Non-pigmented ciliary epithelial cell (primary cell): ENCODE measurements around the gene FOXB1.

Source experiments
- DNase-seq: peaks from one replicate; pipeline ENCODE4 v3.0.0-alpha.2; 2010; ENCODE audit warnings: low read depth

FOXB1 gene

DNA sequence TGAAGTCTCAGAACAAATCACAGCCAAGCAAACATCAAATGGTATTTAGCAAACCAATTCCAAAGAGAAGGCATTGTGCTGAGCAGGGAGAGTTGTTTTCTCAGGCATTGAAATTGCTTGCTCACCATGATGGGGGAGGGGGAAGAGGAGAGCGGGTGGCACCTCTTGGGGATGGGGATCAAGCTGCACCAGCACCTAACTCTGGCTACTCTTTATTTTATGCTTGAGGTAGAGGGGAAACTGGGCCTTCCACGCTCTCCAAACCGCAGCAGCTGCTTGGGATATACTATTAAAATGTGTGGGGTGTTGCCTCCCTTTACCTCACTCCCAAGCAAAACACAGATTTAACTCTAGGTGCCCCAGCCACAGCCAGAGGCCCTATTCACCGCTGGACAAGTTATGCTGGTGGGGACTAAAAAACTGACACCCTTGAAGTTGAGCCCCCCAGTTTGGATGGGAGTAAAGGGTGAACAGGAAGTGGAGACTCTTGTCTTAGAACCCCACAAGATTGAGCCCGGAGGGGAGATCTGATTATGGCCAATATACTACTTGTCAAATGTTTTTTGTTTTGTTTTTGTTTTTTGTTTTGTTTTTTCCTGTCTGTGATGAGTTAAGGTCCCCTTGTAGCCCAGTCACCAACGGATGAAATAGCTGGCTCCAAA is 5.0 kb upstream of the FOXB1 start:
- no peak for DNase-seq

- DNase-seq = no peak
Observed at GRCh38 chr15:59999612-60000112, 4.4 kb upstream of the FOXB1 start.

DNA sequence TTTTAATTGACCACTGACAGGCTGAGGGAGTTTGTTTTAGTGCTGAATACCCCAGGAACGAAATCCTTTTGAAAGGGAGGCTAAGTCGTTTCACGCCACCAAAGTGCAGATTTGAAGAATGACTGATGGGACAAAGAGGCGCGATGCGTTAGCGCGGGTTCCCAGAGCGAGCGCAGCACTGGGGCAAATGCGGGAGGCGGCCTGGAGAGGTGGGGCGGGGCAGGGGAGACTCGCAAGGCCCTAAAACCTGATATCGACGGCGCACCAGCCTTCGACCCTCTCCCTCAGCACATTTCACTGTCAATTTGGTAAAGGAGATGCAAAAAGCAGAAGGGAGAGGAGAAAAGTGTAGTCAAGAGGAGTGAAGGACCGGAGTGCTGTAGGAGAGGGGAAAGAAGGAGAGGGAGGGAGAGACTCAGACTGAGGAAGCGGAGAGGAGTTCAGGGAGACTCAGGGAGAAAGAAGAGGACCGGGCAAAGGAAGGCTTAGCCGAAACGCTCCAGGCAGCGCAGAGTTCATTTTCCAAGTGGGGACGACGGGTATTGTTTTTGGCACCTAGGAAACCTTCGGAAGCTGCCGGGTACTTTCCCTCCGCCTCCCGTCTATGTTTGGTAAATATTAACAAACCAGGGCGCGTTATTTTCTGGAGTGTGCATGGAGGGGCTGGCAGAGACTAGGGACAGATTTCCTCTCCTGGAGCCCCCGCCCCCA is 3.8 kb upstream of the FOXB1 start:
- no peak for DNase-seq

DNA sequence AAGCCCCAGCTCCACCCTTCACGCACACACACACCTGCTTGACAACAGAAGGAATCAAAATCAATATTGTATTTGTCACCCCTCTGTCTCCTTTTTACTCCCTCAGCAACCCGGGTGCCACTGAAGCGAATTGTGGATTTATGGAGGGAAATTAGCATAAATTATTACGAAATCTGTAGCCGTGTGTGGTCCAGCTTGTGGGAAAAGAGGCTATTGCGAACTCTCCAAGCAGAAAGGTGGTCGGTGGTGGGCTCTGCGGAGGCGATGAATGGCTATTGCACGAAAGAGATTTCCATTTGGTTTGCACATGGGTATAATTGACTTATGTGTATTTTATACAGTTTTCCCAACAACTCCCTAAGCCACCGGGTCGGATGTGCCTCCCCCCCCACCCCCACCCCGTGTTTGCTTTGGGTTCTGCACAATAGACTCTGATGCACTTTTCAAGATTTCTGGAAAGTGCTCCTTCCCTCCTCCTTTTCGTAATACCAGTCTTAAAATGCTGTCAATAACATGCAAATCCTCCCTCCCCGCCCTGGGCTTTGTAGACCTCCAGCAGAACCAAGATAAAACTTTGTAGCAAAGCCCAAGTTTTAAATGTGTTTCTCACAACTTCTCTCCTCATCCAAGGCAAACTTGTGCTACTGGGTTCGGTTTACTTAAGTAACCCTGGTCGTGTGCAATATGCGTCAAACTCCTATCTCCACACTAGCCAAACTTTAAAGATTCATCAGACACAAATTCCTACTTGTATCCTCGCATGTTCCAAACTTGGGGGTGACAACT is 3.1 kb upstream of the FOXB1 start:
- no peak for DNase-seq

DNA sequence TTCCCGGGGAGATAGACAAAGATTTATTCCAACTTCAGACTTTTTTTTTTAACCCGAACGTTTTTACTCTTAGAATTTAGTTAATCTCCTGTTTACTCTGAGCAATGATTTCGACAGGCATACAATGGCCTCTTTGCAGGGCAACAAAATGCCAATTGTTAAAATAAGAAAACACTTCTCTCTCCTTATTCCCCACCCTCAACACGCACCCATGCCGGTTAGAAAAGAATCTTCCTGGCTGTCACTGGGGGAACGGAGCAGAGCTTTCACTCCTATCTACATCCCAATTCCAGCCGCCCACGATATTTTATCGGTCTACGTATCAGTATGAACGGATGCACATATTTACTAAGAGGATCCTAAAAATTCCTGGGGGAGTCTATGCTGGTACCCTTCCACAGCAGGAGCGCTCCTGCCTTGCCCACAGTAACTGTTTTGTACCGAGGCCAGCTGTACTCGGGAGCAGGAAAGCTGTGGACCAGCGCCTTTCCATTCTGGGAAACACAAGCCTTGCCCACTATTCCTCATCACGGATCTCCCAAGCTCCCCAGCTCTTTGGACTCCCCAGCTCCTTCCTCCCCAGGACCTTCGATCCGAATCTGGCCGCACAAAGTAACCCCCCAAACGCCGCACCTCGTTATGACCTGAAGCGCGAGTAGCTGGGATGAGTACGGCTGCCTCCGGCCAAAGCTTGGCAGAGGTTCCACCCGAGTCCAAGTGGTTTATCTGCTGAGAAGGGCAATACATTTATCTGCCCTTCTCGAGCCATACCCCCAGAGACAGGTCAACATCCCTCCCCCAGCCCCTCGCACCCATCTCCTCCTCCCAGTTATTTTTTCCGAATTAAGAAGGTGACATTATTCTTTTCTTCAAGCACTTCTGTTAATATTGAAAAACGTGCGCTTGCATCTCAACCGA is 2.2 kb upstream of the FOXB1 start:
- DNase-seq = no peak

DNA sequence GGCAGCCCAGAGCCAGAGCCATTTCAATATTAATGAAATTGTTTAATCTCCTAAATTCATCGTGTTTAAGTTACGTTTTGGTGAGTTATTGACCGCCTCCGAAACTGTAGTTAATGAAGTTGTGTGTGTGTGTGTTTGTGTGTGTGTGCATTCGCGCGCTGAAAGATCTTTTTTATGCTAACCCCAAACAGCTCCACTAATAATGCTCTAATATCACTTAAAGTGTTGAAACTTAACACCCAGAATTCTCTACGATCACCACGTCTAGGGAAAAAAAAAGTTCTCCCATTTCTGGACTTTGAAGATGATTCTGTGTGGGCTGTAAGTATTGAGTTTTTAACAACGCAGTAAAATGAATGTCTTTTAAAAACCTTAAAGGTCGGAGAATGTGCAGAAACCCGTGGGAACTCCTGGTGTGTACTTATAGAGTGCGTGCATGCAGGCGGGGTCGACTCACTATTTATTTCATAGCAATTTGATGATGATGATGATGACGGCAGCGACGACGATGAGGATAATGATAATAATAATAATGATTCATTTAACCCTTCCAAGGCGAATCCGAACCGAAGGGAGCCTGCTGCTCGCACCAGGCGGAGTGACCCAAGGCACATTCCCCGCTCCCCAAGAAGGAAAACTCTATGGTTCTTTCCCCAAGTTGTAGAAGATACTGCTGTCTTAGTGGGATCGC is 1.4 kb upstream of the FOXB1 start:
- DNase-seq = no peak

- no peak for DNase-seq
Observed at GRCh38 chr15:60003243-60004008, 685 bp upstream of the FOXB1 start.

DNA sequence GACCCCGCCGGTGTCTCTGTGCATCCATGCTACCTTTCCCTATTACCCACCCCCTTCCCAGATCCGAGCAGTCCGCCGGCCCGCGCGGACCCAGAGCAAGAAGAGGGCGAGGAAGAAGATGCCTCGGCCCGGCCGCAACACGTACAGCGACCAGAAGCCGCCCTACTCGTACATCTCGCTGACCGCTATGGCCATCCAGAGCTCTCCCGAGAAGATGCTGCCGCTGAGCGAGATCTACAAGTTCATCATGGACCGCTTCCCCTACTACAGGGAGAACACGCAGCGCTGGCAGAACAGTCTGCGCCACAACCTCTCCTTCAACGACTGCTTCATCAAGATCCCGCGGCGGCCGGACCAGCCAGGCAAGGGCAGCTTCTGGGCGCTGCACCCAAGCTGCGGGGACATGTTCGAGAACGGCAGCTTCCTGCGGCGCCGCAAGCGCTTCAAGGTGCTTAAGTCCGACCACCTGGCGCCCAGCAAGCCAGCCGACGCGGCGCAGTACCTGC is 788 bp downstream of the FOXB1 start:
- DNase-seq = no peak

DNA sequence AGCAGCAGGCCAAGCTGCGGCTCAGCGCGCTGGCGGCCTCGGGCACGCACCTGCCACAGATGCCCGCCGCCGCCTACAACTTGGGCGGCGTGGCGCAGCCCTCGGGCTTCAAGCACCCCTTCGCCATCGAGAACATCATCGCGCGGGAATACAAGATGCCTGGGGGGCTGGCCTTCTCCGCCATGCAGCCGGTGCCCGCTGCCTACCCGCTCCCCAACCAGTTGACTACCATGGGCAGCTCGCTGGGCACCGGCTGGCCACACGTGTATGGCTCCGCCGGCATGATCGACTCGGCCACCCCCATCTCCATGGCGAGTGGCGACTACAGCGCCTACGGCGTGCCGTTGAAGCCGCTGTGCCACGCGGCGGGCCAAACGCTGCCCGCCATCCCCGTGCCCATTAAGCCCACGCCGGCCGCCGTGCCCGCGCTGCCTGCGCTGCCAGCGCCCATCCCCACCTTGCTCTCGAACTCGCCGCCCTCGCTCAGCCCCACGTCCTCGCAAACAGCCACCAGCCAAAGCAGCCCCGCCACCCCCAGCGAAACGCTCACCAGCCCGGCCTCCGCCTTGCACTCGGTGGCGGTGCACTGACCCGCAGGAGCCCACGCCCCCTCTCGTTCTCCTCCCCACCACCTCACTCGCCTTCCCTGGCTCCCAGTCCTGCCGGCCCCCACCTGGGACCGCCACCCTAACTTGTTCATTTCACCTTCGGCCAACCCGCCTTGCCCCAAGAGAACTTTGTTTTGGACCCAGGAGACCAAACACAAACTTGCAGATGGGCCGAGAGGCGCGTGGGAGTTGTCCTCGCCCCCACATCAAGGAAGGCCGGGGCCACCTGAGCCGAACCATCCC is 1.5 kb downstream of the FOXB1 start:
- no peak for DNase-seq

DNA sequence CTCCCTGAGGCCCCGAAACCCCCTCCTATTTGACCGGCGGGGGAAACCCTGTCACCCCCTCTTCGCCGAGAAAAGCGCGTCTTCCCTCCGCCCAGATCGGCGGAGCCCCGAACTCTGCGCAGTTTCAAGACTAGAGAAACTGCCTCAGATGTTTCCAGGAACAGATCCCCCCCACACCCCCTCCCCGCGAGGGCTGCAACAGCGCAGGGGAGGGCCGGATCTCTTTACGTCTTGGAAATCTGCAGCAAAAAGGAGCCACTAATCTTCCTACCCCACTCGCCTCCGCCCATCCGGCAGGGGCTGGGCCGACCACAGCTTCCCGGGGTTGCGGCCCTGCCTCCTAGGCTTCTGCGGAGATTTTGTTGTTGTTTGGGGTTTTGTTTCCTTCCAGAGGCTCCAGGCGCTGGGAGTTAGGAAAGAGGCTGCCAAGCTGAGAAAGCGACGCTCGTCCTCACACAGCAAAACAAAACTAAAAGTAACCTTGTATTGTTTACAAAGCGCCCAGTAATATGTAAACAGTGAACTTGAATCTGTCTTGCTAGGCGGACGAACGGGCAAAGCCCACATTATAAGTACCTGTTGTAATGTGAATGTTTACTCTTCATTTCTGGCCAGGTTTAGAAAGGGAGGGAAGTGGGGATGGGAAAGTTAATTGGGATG is 2.2 kb downstream of the FOXB1 start:
- DNase-seq = no peak

- DNase-seq = no peak
Observed at GRCh38 chr15:60006873-60007272, 2.8 kb downstream of the FOXB1 start.

DNA sequence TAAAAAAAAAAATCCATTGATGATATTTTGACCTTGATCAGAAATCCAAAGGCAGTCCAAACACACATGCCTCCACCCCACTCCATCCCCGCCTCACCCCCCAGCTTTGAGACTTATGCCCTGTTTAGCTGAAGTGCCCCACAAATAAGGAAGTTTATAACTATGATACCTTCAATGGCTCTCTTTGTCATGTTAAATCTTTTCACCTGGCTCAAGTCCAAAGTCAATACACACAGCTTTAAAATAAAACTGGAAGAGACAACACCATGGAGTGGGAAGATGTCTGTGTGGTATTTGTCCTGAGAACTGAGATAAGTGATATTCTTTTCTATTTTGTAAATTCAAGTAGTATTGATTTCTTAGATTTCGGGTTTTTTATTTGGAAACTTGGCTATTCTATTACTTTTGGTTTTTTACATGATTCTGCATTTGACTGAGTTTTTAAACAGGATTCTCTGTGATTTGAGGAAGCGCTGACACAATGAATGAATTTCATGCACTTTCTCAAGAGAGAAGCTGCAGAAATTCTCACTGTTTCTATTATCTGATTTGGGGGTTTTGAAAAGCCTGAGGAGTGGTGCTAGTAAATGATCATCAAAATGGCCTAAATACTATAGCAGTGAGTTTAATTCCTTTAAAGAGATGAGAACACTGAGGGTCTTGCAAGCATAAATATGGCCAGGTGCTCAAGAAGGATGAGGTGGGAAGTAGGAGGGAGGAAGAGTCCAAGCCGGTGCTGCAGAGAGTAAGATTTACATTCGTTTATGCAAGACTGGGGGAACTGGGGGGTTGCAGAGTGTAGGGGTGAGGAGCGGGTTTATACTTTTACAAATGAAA is 5.2 kb downstream of the FOXB1 start:
- no peak for DNase-seq

GRCh38 chr15:60009980-60010732 is 6.0 kb downstream of the FOXB1 start:
- DNase-seq = no peak

DNA sequence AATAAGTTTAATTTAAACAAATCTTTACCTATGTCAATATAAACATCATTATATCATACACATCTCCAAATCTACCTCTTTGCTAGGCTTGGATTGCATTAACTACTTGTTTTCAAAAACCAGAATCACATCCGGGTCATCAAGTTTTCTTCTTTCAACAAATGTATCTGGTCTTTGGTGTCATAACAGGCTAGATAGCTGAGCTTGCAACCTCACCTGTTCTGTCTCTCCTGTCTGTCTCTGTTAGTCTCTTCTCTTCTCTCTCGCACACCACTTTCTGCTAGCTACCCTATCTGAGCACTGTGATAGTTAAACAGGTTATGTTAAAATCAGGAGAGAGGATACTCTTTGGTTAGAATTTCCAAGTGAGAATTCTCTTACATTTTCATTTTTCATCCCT is 6.7 kb downstream of the FOXB1 start:
- DNase-seq = no peak

DNA sequence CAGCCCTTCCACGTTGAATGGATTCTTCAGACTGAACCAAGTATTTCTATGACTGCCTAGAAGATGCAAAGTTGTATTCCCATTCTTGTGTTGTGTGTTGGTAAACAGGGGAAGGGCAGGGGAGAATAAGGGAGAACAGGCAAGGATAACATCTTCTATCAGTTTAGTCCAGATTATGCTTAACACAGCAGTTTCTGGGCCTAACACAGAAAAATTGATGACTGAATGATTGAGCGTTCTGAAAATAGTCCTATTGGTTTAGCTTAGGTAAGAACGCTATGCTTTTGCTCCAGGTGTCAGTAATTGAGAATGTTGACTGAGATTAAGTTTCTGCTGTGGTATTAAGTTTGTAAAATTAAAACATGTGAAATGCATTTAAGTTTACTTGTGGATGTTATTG is 8.6 kb downstream of the FOXB1 start:
- no peak for DNase-seq

DNA sequence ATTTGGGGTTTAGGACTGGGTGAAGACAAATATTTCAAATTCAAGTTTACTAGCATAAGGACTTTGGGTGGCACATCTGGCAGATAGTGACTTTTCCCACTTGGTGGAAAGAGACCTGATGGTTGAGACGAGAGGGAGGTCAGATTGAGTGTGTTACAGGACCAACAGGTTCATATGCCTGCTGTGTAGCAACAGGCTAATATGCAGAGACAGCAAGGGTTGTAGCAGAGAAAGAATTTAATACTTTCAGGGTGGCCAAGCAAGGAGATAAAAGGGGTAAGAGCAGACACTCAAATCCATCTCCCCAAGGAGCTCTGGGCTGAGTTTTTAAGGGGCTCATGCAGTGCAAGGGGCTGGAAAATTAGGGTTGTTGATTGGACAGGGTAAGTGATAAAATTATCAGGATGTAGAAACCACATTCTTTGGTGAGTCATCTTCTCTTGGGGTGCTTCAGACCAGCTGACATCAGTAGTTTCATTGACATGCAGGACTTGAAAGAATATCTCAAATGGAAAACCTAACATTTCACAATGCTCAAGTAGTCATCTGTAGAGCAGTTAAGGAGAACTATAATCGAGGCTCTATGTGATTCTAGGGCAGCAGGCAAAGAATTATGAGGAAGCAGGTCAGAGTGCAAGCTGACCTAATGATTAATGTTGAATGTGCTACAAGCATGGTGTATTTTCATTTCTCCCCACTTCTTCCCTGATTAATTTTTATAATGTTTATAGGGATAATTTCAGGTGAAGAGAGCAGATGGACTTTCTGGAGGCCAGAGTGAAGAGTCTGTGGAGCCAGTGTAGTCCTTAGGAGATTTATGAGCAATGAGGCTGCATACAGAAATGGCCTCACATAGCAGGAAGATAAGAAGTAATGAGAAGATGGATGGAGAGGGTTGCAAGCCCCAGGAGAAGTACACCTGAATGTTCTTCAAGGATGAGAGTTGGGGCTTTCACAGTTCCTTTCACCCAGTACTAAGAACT is 13.7 kb downstream of the FOXB1 start:
- DNase-seq = no peak
